HG02678 (cell line): ENCODE measurements around the gene TRIM45.
A peak's percentile ranks its signal among the peaks of the same experiment; 100 is the strongest.
"Not testable (repeated sequence)": the region's sequence is repeated elsewhere in the genome, so short reads cannot be mapped to it uniquely, and the experiment has no call there.

Experiments used
- ATAC-seq: cut with Tn5 transposase; IDR thresholded peaks from one replicate; pipeline ENCODE4 v1.9.1; 2021; ENCODE audit warnings: mild to moderate bottlenecking, moderate library complexity; ENCODE audit not compliant: unreplicated experiment

TRIM45 gene

GRCh38 chr1:117121589-117122329, at the start of gene TRIM45:
TSS of gene TRIM45 (minus strand) at chr1:117121749. CDS start at chr1:117121201, 548 bp downstream.
- peak; percentile 94 for ATAC-seq

- no peak for ATAC-seq
Measured at GRCh38 chr1:117169871-117170596, 48.5 kb upstream of the TRIM45 start.

GRCh38 chr1:117167402-117167801, 45.9 kb upstream of the TRIM45 start:
- no peak for ATAC-seq

GRCh38 chr1:117166076-117166475, 44.5 kb upstream of the TRIM45 start:
- no peak for ATAC-seq

- no peak for ATAC-seq
Measured at GRCh38 chr1:117164209-117164608, 42.7 kb upstream of the TRIM45 start.

GRCh38 chr1:117162816-117163215, 41.3 kb upstream of the TRIM45 start:
- ATAC-seq: no peak

GRCh38 chr1:117161887-117162286, 40.3 kb upstream of the TRIM45 start:
- ATAC-seq: no peak

- ATAC-seq: not testable (repeated sequence)
Measured at GRCh38 chr1:117151305-117151704, 29.8 kb upstream of the TRIM45 start.

GRCh38 chr1:117150316-117150715, 28.8 kb upstream of the TRIM45 start:
- no peak for ATAC-seq

- no peak for ATAC-seq
Measured at GRCh38 chr1:117147856-117148588, 26.5 kb upstream of the TRIM45 start.

GRCh38 chr1:117147341-117147831, 25.8 kb upstream of the TRIM45 start:
- no peak for ATAC-seq

GRCh38 chr1:117146575-117147340, 25.2 kb upstream of the TRIM45 start:
- no peak for ATAC-seq

GRCh38 chr1:117146072-117146471, 24.5 kb upstream of the TRIM45 start:
- ATAC-seq: no peak

- no peak for ATAC-seq
Measured at GRCh38 chr1:117143871-117144270, 22.3 kb upstream of the TRIM45 start.

GRCh38 chr1:117143172-117143571, 21.6 kb upstream of the TRIM45 start:
- no peak for ATAC-seq

- ATAC-seq: no peak
Measured at GRCh38 chr1:117142200-117142599, 20.7 kb upstream of the TRIM45 start.

- ATAC-seq: no peak
Measured at GRCh38 chr1:117138561-117138960, 17.0 kb upstream of the TRIM45 start.

GRCh38 chr1:117138106-117138505, 16.6 kb upstream of the TRIM45 start:
- no peak for ATAC-seq

GRCh38 chr1:117137281-117137855, 15.8 kb upstream of the TRIM45 start:
- ATAC-seq: no peak

GRCh38 chr1:117136749-117137148, 15.2 kb upstream of the TRIM45 start:
- ATAC-seq: no peak
